ENCODE measurements around the gene CACNG4. TPM values are rescaled to one million over a fixed set of nuclear protein-coding genes. Genes with fewer than 3 reads are reported as not detected.

The CACNG4 gene
- total RNA-seq, 4 donors from 2014 or later, result 0.44 TPM; not detected in 3

GRCh38 chr17:67024736-67025135 lies 60.2 kb downstream of the CACNG4 start:
- DNase-seq (ENCODE audit: low spot score in 2 of 2), result no peak
- WGBS, 2 donors, result 86 to 91% methylated on average over 9 to 12 of the region's 17 CpGs
- Histone ChIP-seq H3K9me3 (no peaks in the 10 kb centered on the region), H3K36me3 (no peaks in the 10 kb centered on the region), H3K27me3 (no peaks in the 10 kb centered on the region), H3K4me3 (no peak overlapping the region), H3K27ac (no peak overlapping the region), H3K4me1 (peaks cover 0 to 7% (median 0%) of the 10 kb centered on the region in 4 donors)
- TF ChIP-seq, protein P1, sequence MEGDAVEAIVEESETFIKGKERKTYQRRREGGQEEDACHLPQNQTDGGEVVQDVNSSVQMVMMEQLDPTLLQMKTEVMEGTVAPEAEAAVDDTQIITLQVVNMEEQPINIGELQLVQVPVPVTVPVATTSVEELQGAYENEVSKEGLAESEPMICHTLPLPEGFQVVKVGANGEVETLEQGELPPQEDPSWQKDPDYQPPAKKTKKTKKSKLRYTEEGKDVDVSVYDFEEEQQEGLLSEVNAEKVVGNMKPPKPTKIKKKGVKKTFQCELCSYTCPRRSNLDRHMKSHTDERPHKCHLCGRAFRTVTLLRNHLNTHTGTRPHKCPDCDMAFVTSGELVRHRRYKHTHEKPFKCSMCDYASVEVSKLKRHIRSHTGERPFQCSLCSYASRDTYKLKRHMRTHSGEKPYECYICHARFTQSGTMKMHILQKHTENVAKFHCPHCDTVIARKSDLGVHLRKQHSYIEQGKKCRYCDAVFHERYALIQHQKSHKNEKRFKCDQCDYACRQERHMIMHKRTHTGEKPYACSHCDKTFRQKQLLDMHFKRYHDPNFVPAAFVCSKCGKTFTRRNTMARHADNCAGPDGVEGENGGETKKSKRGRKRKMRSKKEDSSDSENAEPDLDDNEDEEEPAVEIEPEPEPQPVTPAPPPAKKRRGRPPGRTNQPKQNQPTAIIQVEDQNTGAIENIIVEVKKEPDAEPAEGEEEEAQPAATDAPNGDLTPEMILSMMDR (IDR thresholded peaks at IDR 0.05), result no peak
- TF ChIP-seq EP300 (IDR thresholded peaks at IDR 0.05) (no peak), POLR2A (IDR thresholded peaks at IDR 0.05) (no peak)

GRCh38 chr17:67025216-67025792 lies 60.8 kb downstream of the CACNG4 start:
- 79 to 91% methylated on average over 13 to 20 of the region's 20 CpGs for WGBS, 2 donors
- DNase-seq (ENCODE audit: low spot score in 2 of 2), result no peak
- TF ChIP-seq POLR2A (IDR thresholded peaks at IDR 0.05) (no peak), EP300 (IDR thresholded peaks at IDR 0.05) (no peak)
- TF ChIP-seq, protein P1 (IDR thresholded peaks at IDR 0.05), result no peak
- Histone ChIP-seq H3K27me3 (no peaks in the 10 kb centered on the region), H3K4me3 (no peak overlapping the region), H3K9me3 (no peaks in the 10 kb centered on the region), H3K27ac (no peak overlapping the region), H3K4me1 (peaks cover 0 to 2% (median 0%) of the 10 kb centered on the region in 4 donors), H3K36me3 (no peaks in the 10 kb centered on the region)

DNA sequence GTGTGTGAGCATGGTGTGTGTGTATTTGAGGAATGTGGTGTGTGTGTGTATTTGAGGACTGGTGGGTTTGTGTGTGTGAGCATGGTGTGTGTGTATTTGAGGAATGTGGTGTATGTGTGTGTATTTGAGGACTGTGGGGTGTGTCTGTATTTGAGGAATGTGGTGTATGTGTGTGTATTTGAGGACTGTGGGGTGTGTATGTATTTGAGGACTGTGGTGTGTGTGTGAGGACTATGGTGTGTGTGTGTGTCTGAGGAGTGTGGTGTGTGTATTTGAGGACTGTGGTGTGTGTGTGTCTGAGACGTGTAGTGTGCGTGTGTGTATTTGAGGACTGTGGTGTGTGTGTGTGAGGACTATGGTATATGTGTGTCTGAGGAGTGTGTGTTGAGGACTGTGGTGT lies 61.8 kb downstream of the CACNG4 start:
- H3K4me1 ChIP-seq, result no peaks in the 10 kb centered on the region
- H3K4me3 ChIP-seq, result no peak overlapping the region
- no peaks in the 10 kb centered on the region for H3K9me3 ChIP-seq
- no peaks in the 10 kb centered on the region for H3K27me3 ChIP-seq
- no peak for DNase-seq (ENCODE audit: low spot score in 2 of 2)
- H3K27ac ChIP-seq, result no peak overlapping the region
- no peak for TF ChIP-seq EP300 (IDR thresholded peaks at IDR 0.05)
- TF ChIP-seq, protein P1 (IDR thresholded peaks at IDR 0.05), result no peak
- TF ChIP-seq POLR2A (IDR thresholded peaks at IDR 0.05), result no peak
- 66 to 88% methylated on average over 2 of the region's 2 CpGs for WGBS, 2 donors
- H3K36me3 ChIP-seq, result no peaks in the 10 kb centered on the region

DNA sequence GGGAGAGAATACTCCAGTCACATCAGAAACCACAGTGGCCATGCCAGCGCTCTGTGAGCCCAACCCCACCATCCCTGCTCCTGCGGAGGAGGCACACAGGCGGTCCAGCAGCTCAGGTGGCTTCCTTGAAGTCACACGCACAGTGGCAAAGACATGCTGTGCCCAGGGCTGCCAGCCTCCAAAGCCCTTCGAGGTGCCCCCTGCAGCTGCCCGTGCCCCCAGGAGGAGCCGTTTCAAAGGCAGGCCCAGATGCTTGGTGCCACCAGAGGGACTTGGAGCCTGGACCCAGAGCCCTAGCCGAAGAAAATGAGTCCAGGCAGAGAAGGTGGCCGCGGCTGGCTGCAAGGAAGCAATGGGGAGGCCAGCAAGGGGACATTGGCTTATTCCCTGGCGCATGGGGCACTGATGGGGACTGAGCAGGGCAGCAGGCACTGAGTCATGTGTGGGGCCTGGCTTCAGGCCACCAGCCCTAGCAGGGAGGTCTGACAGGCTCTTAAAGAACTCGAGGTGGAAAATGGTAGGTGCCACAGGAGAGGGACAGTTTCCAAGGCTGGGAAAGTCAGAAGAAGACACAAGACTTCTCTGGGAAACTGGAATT lies 62.6 kb downstream of the CACNG4 start:
- no peak for DNase-seq (ENCODE audit: low spot score in 2 of 2)
- Histone ChIP-seq H3K27me3 (no peaks in the 10 kb centered on the region), H3K4me3 (no peak overlapping the region), H3K27ac (no peak overlapping the region), H3K36me3 (no peaks in the 10 kb centered on the region), H3K9me3 (no peaks in the 10 kb centered on the region), H3K4me1 (no peaks in the 10 kb centered on the region)
- WGBS, 2 donors, result 83 to 88% methylated on average over 12 of the region's 12 CpGs
- TF ChIP-seq POLR2A (IDR thresholded peaks at IDR 0.05), result no peak
- TF ChIP-seq, protein P1 (IDR thresholded peaks at IDR 0.05), result no peak
- no peak for TF ChIP-seq EP300 (IDR thresholded peaks at IDR 0.05)

GRCh38 chr17:67030641-67031040 lies 66.1 kb downstream of the CACNG4 start:
- H3K27me3 ChIP-seq, result no peaks in the 10 kb centered on the region
- H3K36me3 ChIP-seq, result no peaks in the 10 kb centered on the region
- TF ChIP-seq, protein P1 (IDR thresholded peaks at IDR 0.05), result no peak
- TF ChIP-seq POLR2A (IDR thresholded peaks at IDR 0.05), result no peak
- no peak overlapping the region for H3K27ac ChIP-seq
- DNase-seq (ENCODE audit: low spot score in 2 of 2), result no peak
- no peaks in the 10 kb centered on the region for H3K4me1 ChIP-seq
- 79 to 84% methylated on average over 20 to 21 of the region's 21 CpGs for WGBS, 2 donors
- H3K4me3 ChIP-seq, result no peak overlapping the region
- H3K9me3 ChIP-seq, result no peaks in the 10 kb centered on the region
